ENCODE results near the gene MBP. TPM values are rescaled to one million over a fixed set of nuclear protein-coding genes. Genes with fewer than 3 reads are reported as not detected.

Gene MBP
- polyA plus RNA-seq, 1 donor from 2014 or later = 3.3 TPM

- no peak overlapping the region for H2AFZ ChIP-seq (ENCODE audit: low read depth, low read length)
- no peak for TF ChIP-seq MXI1 (conservative IDR thresholded peaks at IDR 0.05; ENCODE audit: poor library complexity, severe bottlenecking)
- TF ChIP-seq TAF1 (IDR thresholded peaks at IDR 0.05; ENCODE audit: low read depth) = no peak
- no peak for TF ChIP-seq RAD21 (conservative IDR thresholded peaks at IDR 0.05)
- no peak for TF ChIP-seq POLR2AphosphoS5 (IDR thresholded peaks at IDR 0.05)
- no peak for TF ChIP-seq EZH2 (IDR thresholded peaks at IDR 0.05; ENCODE audit: borderline replicate concordance, insufficient read depth, low read length, poor library complexity, severe bottlenecking)
- TF ChIP-seq EP300 (conservative IDR thresholded peaks at IDR 0.05; ENCODE audit: poor library complexity, severe bottlenecking) = no peak
- TF ChIP-seq REST (IDR thresholded peaks at IDR 0.05; ENCODE audit: borderline replicate concordance) = no peak
- TF ChIP-seq SMC3 (conservative IDR thresholded peaks at IDR 0.05; ENCODE audit: poor library complexity) = no peak
- no peak for TF ChIP-seq CTCF (IDR thresholded peaks at IDR 0.05; ENCODE audit: poor library complexity, severe bottlenecking)
These were observed 173.8 kb downstream of the MBP start for GRCh38 chr18:76958692-76959341.

GRCh38 chr18:76957384-76958355, 174.9 kb downstream of the MBP start:
- TF ChIP-seq TAF1 (IDR thresholded peaks at IDR 0.05; ENCODE audit: low read depth) = no peak
- TF ChIP-seq RAD21 (conservative IDR thresholded peaks at IDR 0.05) = no peak
- no peak for TF ChIP-seq CTCF (IDR thresholded peaks at IDR 0.05; ENCODE audit: poor library complexity, severe bottlenecking)
- no peak for TF ChIP-seq MXI1 (conservative IDR thresholded peaks at IDR 0.05; ENCODE audit: poor library complexity, severe bottlenecking)
- no peak for TF ChIP-seq EZH2 (IDR thresholded peaks at IDR 0.05; ENCODE audit: borderline replicate concordance, insufficient read depth, low read length, poor library complexity, severe bottlenecking)
- no peak for TF ChIP-seq EP300 (conservative IDR thresholded peaks at IDR 0.05; ENCODE audit: poor library complexity, severe bottlenecking)
- TF ChIP-seq POLR2AphosphoS5 (IDR thresholded peaks at IDR 0.05) = no peak
- H2AFZ ChIP-seq (ENCODE audit: low read depth, low read length) = no peak overlapping the region

More at GRCh38 chr18:76958692-76959341, 173.8 kb downstream of the MBP start:
- Histone ChIP-seq H3F3A (ENCODE audit: insufficient read depth, low read length, poor library complexity, severe bottlenecking) (no peaks in the 10 kb centered on the region), H3K79me2 (replicated peaks; ENCODE audit: insufficient read depth, low read length) (no peaks in the 10 kb centered on the region), H4K20me1 (ENCODE audit: insufficient read depth) (no peaks in the 10 kb centered on the region), H3K27ac (ENCODE audit: low read length) (no peak overlapping the region), H3K4me3 (ENCODE audit: low read length) (no peak overlapping the region), H3K27me3 (ENCODE audit: insufficient read depth, low read depth, low read length) (no peaks in the 10 kb centered on the region), H3K9me2 (ENCODE audit: insufficient read depth, low read length) (no peaks in the 10 kb centered on the region), H3K9ac (ENCODE audit: low read length) (no peak overlapping the region), H3K9me3 (ENCODE audit: low read length) (no peaks in the 10 kb centered on the region), H3K36me3 (ENCODE audit: insufficient read depth, low read length) (no peaks in the 10 kb centered on the region), H3K4me2 (ENCODE audit: low read length) (no peak overlapping the region)

More at GRCh38 chr18:76957384-76958355, 174.9 kb downstream of the MBP start:
- H3K9ac ChIP-seq (ENCODE audit: low read length) = no peak overlapping the region
- no peaks in the 10 kb centered on the region for H3K27me3 ChIP-seq (ENCODE audit: insufficient read depth, low read depth, low read length)
- H3K4me2 ChIP-seq (ENCODE audit: low read length) = no peak overlapping the region
- H3K9me2 ChIP-seq (ENCODE audit: insufficient read depth, low read length) = no peaks in the 10 kb centered on the region
- H3F3A ChIP-seq (ENCODE audit: insufficient read depth, low read length, poor library complexity, severe bottlenecking) = no peaks in the 10 kb centered on the region
- H3K36me3 ChIP-seq (ENCODE audit: insufficient read depth, low read length) = no peaks in the 10 kb centered on the region
- H3K9me3 ChIP-seq (ENCODE audit: low read length) = no peaks in the 10 kb centered on the region
- no peaks in the 10 kb centered on the region for H4K20me1 ChIP-seq (ENCODE audit: insufficient read depth)
- H3K4me3 ChIP-seq (ENCODE audit: low read length) = no peak overlapping the region
- H3K27ac ChIP-seq (ENCODE audit: low read length) = no peak overlapping the region
- no peaks in the 10 kb centered on the region for H3K79me2 ChIP-seq (replicated peaks; ENCODE audit: insufficient read depth, low read length)

Measured in neural cell (in vitro differentiated cells).